ENCODE data around the gene THOP1.

The THOP1 gene

GRCh38 chr19:2820112-2820702, 34.9 kb downstream of the THOP1 start:
- no peak for DNase-seq

- no peak for DNase-seq
Measured at GRCh38 chr19:2822846-2823245, 37.5 kb downstream of the THOP1 start.

- no peak for DNase-seq
Measured at GRCh38 chr19:2823646-2824045, 38.3 kb downstream of the THOP1 start.

GRCh38 chr19:2824129-2824528, 38.8 kb downstream of the THOP1 start:
- no peak for DNase-seq

GRCh38 chr19:2827022-2827421, 41.7 kb downstream of the THOP1 start:
- DNase-seq: no peak

GRCh38 chr19:2827840-2828489, 42.7 kb downstream of the THOP1 start:
- DNase-seq: no peak

GRCh38 chr19:2834294-2834871, 49.1 kb downstream of the THOP1 start:
- no peak for DNase-seq

- no peak for DNase-seq
Measured at GRCh38 chr19:2837430-2837829, 52.1 kb downstream of the THOP1 start.

- peak; percentile 75 for DNase-seq
Measured at GRCh38 chr19:2840794-2841791, 55.8 kb downstream of the THOP1 start, which contains the start of gene ZNF555. TSS of gene ZNF555 (plus strand) at chr19:2841475. CDS start at chr19:2841573, 98 bp downstream.

GRCh38 chr19:2841855-2842574, 56.7 kb downstream of the THOP1 start:
- DNase-seq: no peak

- no peak for DNase-seq
Measured at GRCh38 chr19:2845107-2845506, 59.8 kb downstream of the THOP1 start.

GRCh38 chr19:2846180-2846894, 61.0 kb downstream of the THOP1 start:
- no peak for DNase-seq

GRCh38 chr19:2847507-2847906, 62.2 kb downstream of the THOP1 start:
- no peak for DNase-seq

- DNase-seq: no peak
Measured at GRCh38 chr19:2848616-2849015, 63.3 kb downstream of the THOP1 start.

GRCh38 chr19:2850256-2850925, 65.1 kb downstream of the THOP1 start:
- no peak for DNase-seq

GRCh38 chr19:2852598-2852997, 67.3 kb downstream of the THOP1 start:
- no peak for DNase-seq

- no peak for DNase-seq
Measured at GRCh38 chr19:2853015-2853606, 67.8 kb downstream of the THOP1 start.

- no peak for DNase-seq
Measured at GRCh38 chr19:2854849-2855248, 69.5 kb downstream of the THOP1 start.

GRCh38 chr19:2856457-2857050, 71.3 kb downstream of the THOP1 start:
- DNase-seq: no peak

GRCh38 chr19:2858864-2859263, 73.6 kb downstream of the THOP1 start:
- no peak for DNase-seq
